DOHH2 (cell line): Measurements from ENCODE around the gene MAP7D1.

ENCODE experiments used
- EZH2phosphoT487 ChIP-seq: fragments of 200-600 bp; sonication (generic); IDR thresholded peaks from 2 replicates; pipeline ENCODE4 v1.6.1; 2017; ENCODE audit warnings: borderline replicate concordance, mild to moderate bottlenecking, antibody characterized with exemption, low read length, moderate library complexity, mixed read lengths
- TF ChIP-seq, protein P1 (sequence below): fragments of 200-600 bp; sonication (generic); IDR thresholded peaks from one replicate; pipeline ENCODE4 v1.5.1; 2014; ENCODE audit warnings: antibody characterized with exemption, mild to moderate bottlenecking, low read depth, low read length; ENCODE audit not compliant: poor library complexity, severe bottlenecking

GRCh38 chr1:36135330-36135667 is 20.7 kb upstream of the MAP7D1 start:
- TF ChIP-seq, protein P1, sequence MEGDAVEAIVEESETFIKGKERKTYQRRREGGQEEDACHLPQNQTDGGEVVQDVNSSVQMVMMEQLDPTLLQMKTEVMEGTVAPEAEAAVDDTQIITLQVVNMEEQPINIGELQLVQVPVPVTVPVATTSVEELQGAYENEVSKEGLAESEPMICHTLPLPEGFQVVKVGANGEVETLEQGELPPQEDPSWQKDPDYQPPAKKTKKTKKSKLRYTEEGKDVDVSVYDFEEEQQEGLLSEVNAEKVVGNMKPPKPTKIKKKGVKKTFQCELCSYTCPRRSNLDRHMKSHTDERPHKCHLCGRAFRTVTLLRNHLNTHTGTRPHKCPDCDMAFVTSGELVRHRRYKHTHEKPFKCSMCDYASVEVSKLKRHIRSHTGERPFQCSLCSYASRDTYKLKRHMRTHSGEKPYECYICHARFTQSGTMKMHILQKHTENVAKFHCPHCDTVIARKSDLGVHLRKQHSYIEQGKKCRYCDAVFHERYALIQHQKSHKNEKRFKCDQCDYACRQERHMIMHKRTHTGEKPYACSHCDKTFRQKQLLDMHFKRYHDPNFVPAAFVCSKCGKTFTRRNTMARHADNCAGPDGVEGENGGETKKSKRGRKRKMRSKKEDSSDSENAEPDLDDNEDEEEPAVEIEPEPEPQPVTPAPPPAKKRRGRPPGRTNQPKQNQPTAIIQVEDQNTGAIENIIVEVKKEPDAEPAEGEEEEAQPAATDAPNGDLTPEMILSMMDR = no peak
- no peak for TF ChIP-seq EZH2phosphoT487
